ENCODE results near the gene NEUROD2.

Gene NEUROD2

GRCh38 chr17:39634384-39634871 is 26.7 kb upstream of the NEUROD2 start:
- Histone ChIP-seq H3K27ac (peak overlapping the region; percentile 91), H3K27me3 (no peaks in the 10 kb centered on the region), H3K4me1 (ENCODE audit: control insufficient read depth in 1 of 2, insufficient read depth in 1 of 2, low read depth in 1 of 2, low read length in 1 of 2) (peaks cover 90 to 95% of the 10 kb centered on the region in 2 experiments), H3K9me3 (no peaks in the 10 kb centered on the region), H3K36me3 (no peaks in the 10 kb centered on the region), H3K4me3 (ENCODE audit: low read depth in 1 of 2, low read length in 1 of 2) (no peak overlapping the region)
- peak; percentile 66 for TF ChIP-seq CTCF (IDR thresholded peaks at IDR 0.05)

- H3K9me3 ChIP-seq = no peaks in the 10 kb centered on the region
- peaks cover 2% of the 10 kb centered on the region for H3K27me3 ChIP-seq
- H3K4me3 ChIP-seq (ENCODE audit: low read depth in 1 of 2, low read length in 1 of 2) = no peak overlapping the region
- H3K36me3 ChIP-seq = no peaks in the 10 kb centered on the region
- H3K4me1 ChIP-seq (ENCODE audit: control insufficient read depth in 1 of 2, insufficient read depth in 1 of 2, low read depth in 1 of 2, low read length in 1 of 2) = peaks cover 94 to 95% of the 10 kb centered on the region in 2 experiments
- H3K27ac ChIP-seq = no peak overlapping the region
- no peak for TF ChIP-seq CTCF (IDR thresholded peaks at IDR 0.05)
Observed at GRCh38 chr17:39633570-39634183, 26.0 kb upstream of the NEUROD2 start.

GRCh38 chr17:39632153-39632941 is 24.6 kb upstream of the NEUROD2 start:
- Histone ChIP-seq H3K36me3 (no peaks in the 10 kb centered on the region), H3K27ac (no peak overlapping the region), H3K4me1 (ENCODE audit: control insufficient read depth in 1 of 2, insufficient read depth in 1 of 2, low read depth in 1 of 2, low read length in 1 of 2) (peaks cover 88% of the 10 kb centered on the region in 2 experiments), H3K9me3 (no peaks in the 10 kb centered on the region), H3K27me3 (peaks cover 15% of the 10 kb centered on the region), H3K4me3 (ENCODE audit: low read depth in 1 of 2, low read length in 1 of 2) (no peak overlapping the region)
- no peak for TF ChIP-seq CTCF (IDR thresholded peaks at IDR 0.05)

- no peak overlapping the region for H3K4me3 ChIP-seq (ENCODE audit: low read depth in 1 of 2, low read length in 1 of 2)
- peaks cover 88 to 92% of the 10 kb centered on the region in 2 experiments for H3K4me1 ChIP-seq (ENCODE audit: control insufficient read depth in 1 of 2, insufficient read depth in 1 of 2, low read depth in 1 of 2, low read length in 1 of 2)
- H3K9me3 ChIP-seq = no peaks in the 10 kb centered on the region
- no peaks in the 10 kb centered on the region for H3K36me3 ChIP-seq
- H3K27me3 ChIP-seq = peaks cover 25% of the 10 kb centered on the region
- no peak for TF ChIP-seq CTCF (IDR thresholded peaks at IDR 0.05)
- no peak overlapping the region for H3K27ac ChIP-seq
Observed at GRCh38 chr17:39631403-39631802, 23.7 kb upstream of the NEUROD2 start.

- Histone ChIP-seq H3K4me3 (ENCODE audit: low read depth in 1 of 2, low read length in 1 of 2) (peak overlapping the region; percentile 28 to 30), H3K36me3 (no peaks in the 10 kb centered on the region), H3K27me3 (peaks cover 40% of the 10 kb centered on the region), H3K4me1 (ENCODE audit: control insufficient read depth in 1 of 2, insufficient read depth in 1 of 2, low read depth in 1 of 2, low read length in 1 of 2) (peaks cover 73 to 80% of the 10 kb centered on the region in 2 experiments), H3K9me3 (no peaks in the 10 kb centered on the region), H3K27ac (peak overlapping the region; percentile 70)
- peak; percentile 19 for TF ChIP-seq CTCF (IDR thresholded peaks at IDR 0.05)
Observed at GRCh38 chr17:39629898-39630297, 22.2 kb upstream of the NEUROD2 start.

Measured in neutrophil (primary cell).